WTC11 (cell line): Measurements from ENCODE around the gene SLC25A53. TPM values are rescaled to one million over a fixed set of nuclear protein-coding genes. Genes with fewer than 3 reads are reported as not detected.
A peak's percentile ranks its signal among the peaks of the same experiment; 100 is the strongest.

Experiments
- ATAC-seq: fragments of 200-7000 bp; cut with Tn5 transposase; 2 replicates; pipeline ENCODE4 v1.10.0; 2021; ENCODE audit warnings: mild to moderate bottlenecking, moderate library complexity
- CTCF ChIA-PET: fragments of 300-600 bp; sonication (Branson Sonifier 250); formaldehyde crosslinking; loops from one replicate; lab custom pipeline; 2021; ENCODE audit warnings: antibody characterized with exemption; lab: Charles Lee
- POLR2A ChIA-PET: fragments of 350-600 bp; sonication (Branson Sonifier 250); formaldehyde crosslinking; loops from one replicate; lab custom pipeline; 2021; ENCODE audit warnings: antibody characterized with exemption; lab: Charles Lee
- DNase-seq: peaks from one replicate; pipeline ENCODE4 v3.0.0; 2021; ENCODE audit warnings: low spot score
- H3K27ac Mint-ChIP-seq: 2 replicates; pipeline ENCODE4 v1.8.0; 2021; ENCODE audit warnings: mixed read lengths
- H3K27me3 Mint-ChIP-seq: 2 replicates; pipeline ENCODE4 v1.8.0; 2021; ENCODE audit warnings: low read depth, mild to moderate bottlenecking, moderate library complexity, mixed read lengths
- H3K36me3 Mint-ChIP-seq: 2 replicates; pipeline ENCODE4 v1.8.0; 2021; ENCODE audit warnings: mixed read lengths
- H3K4me1 Mint-ChIP-seq: 2 replicates; pipeline ENCODE4 v1.8.0; 2022; ENCODE audit warnings: mixed read lengths
- H3K4me3 Mint-ChIP-seq: 2 replicates; pipeline ENCODE4 v1.8.0; 2021; ENCODE audit warnings: mild to moderate bottlenecking, moderate library complexity, mixed read lengths
- H3K9me3 Mint-ChIP-seq: 2 replicates; pipeline ENCODE4 v1.8.0; 2021; ENCODE audit warnings: mixed read lengths
- ATF3 ChIP-seq: sonication (generic); formaldehyde crosslinking; conservative IDR thresholded peaks from 2 replicates; pipeline ENCODE4 v1.8.1; 2022; ENCODE audit warnings: mild to moderate bottlenecking, missing genetic modification reagents
- ATF6 ChIP-seq: sonication (generic); formaldehyde crosslinking; IDR thresholded peaks from 2 replicates; pipeline ENCODE4 v1.8.1; 2023; ENCODE audit warnings: mild to moderate bottlenecking, missing genetic modification reagents
- CBFB ChIP-seq: sonication (generic); formaldehyde crosslinking; IDR thresholded peaks from 2 replicates; pipeline ENCODE4 v1.8.1; 2022; ENCODE audit warnings: mild to moderate bottlenecking, low read depth, missing genetic modification reagents
- CTCF ChIP-seq: fragments of 200-600 bp; IDR thresholded peaks from 2 replicates; pipeline ENCODE4 v1.8.0; 2022; ENCODE audit warnings: antibody characterized with exemption
- E2F1 ChIP-seq: sonication (generic); formaldehyde crosslinking; IDR thresholded peaks from 2 replicates; pipeline ENCODE4 v1.8.0; 2022; ENCODE audit warnings: mild to moderate bottlenecking, missing genetic modification reagents
- E2F5 ChIP-seq: sonication (generic); formaldehyde crosslinking; IDR thresholded peaks from 2 replicates; pipeline ENCODE4 v1.8.1; 2022; ENCODE audit warnings: mild to moderate bottlenecking, moderate library complexity, missing genetic modification reagents
- ELF4 ChIP-seq: sonication (generic); formaldehyde crosslinking; IDR thresholded peaks from 2 replicates; pipeline ENCODE4 v1.8.1; 2022; ENCODE audit warnings: low read depth, mild to moderate bottlenecking, moderate library complexity, missing genetic modification reagents
- EMX1 ChIP-seq: fragments of 250-450 bp; sonication (Bioruptor Pico); IDR thresholded peaks from 2 replicates; pipeline ENCODE4 v1.8.0; 2021; ENCODE audit warnings: mild to moderate bottlenecking
- ETV6 ChIP-seq: sonication (generic); formaldehyde crosslinking; IDR thresholded peaks from 2 replicates; pipeline ENCODE4 v1.8.1; 2022; ENCODE audit warnings: mild to moderate bottlenecking, missing genetic modification reagents
- GRHL2 ChIP-seq: fragments of 250-450 bp; sonication (Bioruptor Pico); IDR thresholded peaks from 2 replicates; pipeline ENCODE4 v1.8.0; 2022; ENCODE audit warnings: mild to moderate bottlenecking, moderate library complexity; ENCODE audit not compliant: insufficient replicate concordance, severe bottlenecking
- HMGA2 ChIP-seq: fragments of 250-450 bp; sonication (Bioruptor Pico); IDR thresholded peaks from 2 replicates; pipeline ENCODE4 v1.4.0; 2021; ENCODE audit warnings: mild to moderate bottlenecking, moderate library complexity
- HMGXB4 ChIP-seq: sonication (generic); formaldehyde crosslinking; IDR thresholded peaks from 2 replicates; pipeline ENCODE4 v1.8.1; 2023; ENCODE audit warnings: mild to moderate bottlenecking, moderate library complexity, missing genetic modification reagents
- KAT7 ChIP-seq: sonication (generic); formaldehyde crosslinking; IDR thresholded peaks from 2 replicates; pipeline ENCODE4 v1.8.1; 2023; ENCODE audit warnings: missing genetic modification reagents, mild to moderate bottlenecking, borderline replicate concordance
- NFYB ChIP-seq: sonication (generic); formaldehyde crosslinking; conservative IDR thresholded peaks from 2 replicates; pipeline ENCODE4 v1.8.0; 2022; ENCODE audit warnings: low read depth, missing genetic modification reagents
- NR1H2 ChIP-seq: sonication (generic); formaldehyde crosslinking; IDR thresholded peaks from 2 replicates; pipeline ENCODE4 v1.9.0; 2021; ENCODE audit warnings: mild to moderate bottlenecking, moderate library complexity, missing genetic modification reagents
- NR2C2 ChIP-seq: sonication (generic); formaldehyde crosslinking; IDR thresholded peaks from 2 replicates; pipeline ENCODE4 v1.8.0; 2022; ENCODE audit warnings: mild to moderate bottlenecking, missing genetic modification reagents
- SOX15 ChIP-seq: fragments of 250-450 bp; sonication (Bioruptor Pico); IDR thresholded peaks from 2 replicates; pipeline ENCODE4 v1.9.0; 2021; ENCODE audit warnings: mild to moderate bottlenecking
- TP53 ChIP-seq: sonication (generic); formaldehyde crosslinking; IDR thresholded peaks from 2 replicates; pipeline ENCODE4 v1.8.1; 2023; ENCODE audit warnings: mild to moderate bottlenecking, missing genetic modification reagents
- ZNF219 ChIP-seq: sonication (generic); formaldehyde crosslinking; IDR thresholded peaks from 2 replicates; pipeline ENCODE4 v1.8.0; 2023; ENCODE audit warnings: missing genetic modification reagents, mild to moderate bottlenecking, borderline replicate concordance
- ZNF416 ChIP-seq: fragments of 250-450 bp; sonication (Bioruptor Pico); IDR thresholded peaks from 2 replicates; pipeline ENCODE4 v1.9.0; 2021; ENCODE audit warnings: mild to moderate bottlenecking, inconsistent platforms
- ZNF512 ChIP-seq: sonication (generic); formaldehyde crosslinking; IDR thresholded peaks from 2 replicates; pipeline ENCODE4 v1.8.1; 2022; ENCODE audit warnings: missing genetic modification reagents, borderline replicate concordance
- ZNF671 ChIP-seq: fragments of 250-450 bp; sonication (Bioruptor Pico); IDR thresholded peaks from 2 replicates; pipeline ENCODE4 v1.8.0; 2021; ENCODE audit warnings: mild to moderate bottlenecking
- total RNA-seq: library from RNA; stranded (reverse); gene quantifications from 3 replicates; pipeline ENCODE4 v1.2.3, GENCODE V29; 2021

The SLC25A53 gene
- total RNA-seq, 1 experiment from 2014 or later = 1.8 TPM

GRCh38 chrX:104098919-104099318 lies 57.9 kb downstream of the SLC25A53 start:
- POLR2A ChIA-PET = no interaction called here
- no peak for ATAC-seq
- no peak for TF ChIP-seq ZNF416 (CRISPR knock-in tag)
- no peak for TF ChIP-seq EMX1
- no peak for TF ChIP-seq ZNF512 (CRISPR knock-in tag)
- TF ChIP-seq GRHL2 (CRISPR knock-in tag) = no peak
- TF ChIP-seq TP53 = no peak
- no peak for TF ChIP-seq ZNF671
- no peak for TF ChIP-seq NFYB (CRISPR knock-in tag)
- Mint-ChIP-seq H3K9me3 (no peaks in the 10 kb centered on the region), H3K4me3 (no peak overlapping the region), H3K27ac (no peak overlapping the region), H3K36me3 (no peaks in the 10 kb centered on the region), H3K4me1 (no peaks in the 10 kb centered on the region), H3K27me3 (peaks cover 8% of the 10 kb centered on the region)
- CTCF ChIA-PET = interaction anchor here (0.9 to 1.0 kb wide), 2 partner anchors 14 to 38 kb away, joined by 3 to 4 read pairs; no protein-coding TSS in a partner anchor
- no peak for DNase-seq

GRCh38 chrX:104098151-104098808 lies 58.5 kb downstream of the SLC25A53 start:
- 0 out of 2 replicates have a peak, but pooled peaks have one; percentile 26 for TF ChIP-seq CTCF
- TF ChIP-seq ETV6 (CRISPR knock-in tag) = no peak
- TF ChIP-seq SOX15 (CRISPR knock-in tag) = no peak
- TF ChIP-seq, all 79 proteins: peak for 1
- CTCF ChIA-PET = interaction anchor here (0.9 to 1.0 kb wide), 2 partner anchors 15 to 38 kb away, joined by 3 to 4 read pairs; no protein-coding TSS in a partner anchor

GRCh38 chrX:104085919-104086318 lies 70.9 kb downstream of the SLC25A53 start:
- H3K27ac Mint-ChIP-seq = no peak overlapping the region
- H3K27me3 Mint-ChIP-seq = peaks cover 5% of the 10 kb centered on the region
- CTCF ChIA-PET = no interaction called here
- no peak overlapping the region for H3K4me3 Mint-ChIP-seq
- ATAC-seq = no peak
- no peaks in the 10 kb centered on the region for H3K36me3 Mint-ChIP-seq
- DNase-seq = peak; percentile 13
- no peaks in the 10 kb centered on the region for H3K4me1 Mint-ChIP-seq
- POLR2A ChIA-PET = no interaction called here
- H3K9me3 Mint-ChIP-seq = no peaks in the 10 kb centered on the region
- TF ChIP-seq ELF4 (no peak), NR2C2 (CRISPR knock-in tag) (no peak), ZNF219 (no peak), SOX15 (CRISPR knock-in tag) (no peak), NR1H2 (no peak), ATF3 (CRISPR knock-in tag) (no peak), E2F1 (CRISPR knock-in tag) (no peak), ATF6 (CRISPR knock-in tag) (no peak), HMGA2 (CRISPR knock-in tag) (no peak), CBFB (no peak), KAT7 (CRISPR knock-in tag) (no peak), E2F5 (CRISPR knock-in tag) (no peak), HMGXB4 (CRISPR knock-in tag) (no peak)

More at GRCh38 chrX:104098151-104098808, 58.5 kb downstream of the SLC25A53 start:
- peaks cover 11% of the 10 kb centered on the region for H3K27me3 Mint-ChIP-seq
- POLR2A ChIA-PET = no interaction called here
- peak; percentile 21 for DNase-seq
- no peaks in the 10 kb centered on the region for H3K9me3 Mint-ChIP-seq
- no peaks in the 10 kb centered on the region for H3K36me3 Mint-ChIP-seq
- H3K4me1 Mint-ChIP-seq = no peaks in the 10 kb centered on the region
- ATAC-seq = peak; percentile 47; the same call in 1 of the 2 replicates
- no peak overlapping the region for H3K27ac Mint-ChIP-seq
- H3K4me3 Mint-ChIP-seq = no peak overlapping the region
